Skeletal muscle satellite cell (primary cell): ENCODE measurements around the gene SCARB1.

Experiments
- H3K27me3 ChIP-seq: 2 replicates; pipeline ENCODE4 v1.7.0; 2013; ENCODE audit warnings: low read length; ENCODE audit not compliant: control insufficient read depth, insufficient read depth
- H3K36me3 ChIP-seq: 2 replicates; pipeline ENCODE4 v1.7.0; 2013; ENCODE audit warnings: mild to moderate bottlenecking, control low read depth, low read length; ENCODE audit not compliant: insufficient read depth
- H3K4me1 ChIP-seq: 2 replicates; pipeline ENCODE4 v1.7.0; 2013; ENCODE audit warnings: low read length; ENCODE audit not compliant: control insufficient read depth, insufficient read depth
- H3K4me2 ChIP-seq: 2 replicates; pipeline ENCODE4 v1.7.0; 2013; ENCODE audit warnings: mild to moderate bottlenecking, low read length
- H3K4me3 ChIP-seq: 2 replicates; pipeline ENCODE4 v1.7.0; 2013; ENCODE audit warnings: low read length
- H3K9ac ChIP-seq: 2 replicates; pipeline ENCODE4 v1.7.0; 2013; ENCODE audit warnings: mild to moderate bottlenecking, low read depth, low read length, moderate library complexity
- H3K9me3 ChIP-seq: replicated peaks from 2 replicates; pipeline ENCODE4 v1.7.0; 2013; ENCODE audit warnings: mild to moderate bottlenecking, control low read depth, low read length

SCARB1 gene

DNA sequence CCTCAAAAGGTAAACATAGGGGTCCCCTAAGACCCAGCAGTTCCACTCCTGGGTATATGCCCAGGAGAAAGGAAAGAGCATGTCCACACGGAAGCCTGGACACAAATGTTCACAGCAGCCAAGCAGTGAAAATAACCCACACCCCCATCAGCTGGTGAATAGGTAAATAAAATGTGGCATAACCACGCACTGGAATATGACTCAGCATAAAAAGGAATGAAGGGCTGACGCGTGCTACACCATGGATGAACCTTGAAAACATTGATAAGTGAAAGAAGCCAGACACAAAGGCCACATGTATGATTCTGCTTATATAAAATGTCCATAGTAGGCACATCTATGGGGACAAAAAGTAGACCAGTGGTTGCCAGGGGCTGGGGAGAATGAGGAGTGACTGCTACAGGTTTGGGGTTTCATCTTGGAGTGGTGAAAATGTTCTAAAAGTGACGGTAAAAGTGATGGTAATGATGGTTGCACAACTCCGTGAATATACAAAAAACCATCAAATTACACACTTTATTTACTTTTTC lies 3.8 kb upstream of the SCARB1 start:
- Histone ChIP-seq H3K27me3 (peaks cover 7% of the 10 kb centered on the region), H3K9me3 (no peaks in the 10 kb centered on the region), H3K36me3 (no peaks in the 10 kb centered on the region), H3K4me1 (peaks cover 19% of the 10 kb centered on the region), H3K4me3 (no peak overlapping the region), H3K4me2 (no peak overlapping the region), H3K9ac (no peak overlapping the region)

DNA sequence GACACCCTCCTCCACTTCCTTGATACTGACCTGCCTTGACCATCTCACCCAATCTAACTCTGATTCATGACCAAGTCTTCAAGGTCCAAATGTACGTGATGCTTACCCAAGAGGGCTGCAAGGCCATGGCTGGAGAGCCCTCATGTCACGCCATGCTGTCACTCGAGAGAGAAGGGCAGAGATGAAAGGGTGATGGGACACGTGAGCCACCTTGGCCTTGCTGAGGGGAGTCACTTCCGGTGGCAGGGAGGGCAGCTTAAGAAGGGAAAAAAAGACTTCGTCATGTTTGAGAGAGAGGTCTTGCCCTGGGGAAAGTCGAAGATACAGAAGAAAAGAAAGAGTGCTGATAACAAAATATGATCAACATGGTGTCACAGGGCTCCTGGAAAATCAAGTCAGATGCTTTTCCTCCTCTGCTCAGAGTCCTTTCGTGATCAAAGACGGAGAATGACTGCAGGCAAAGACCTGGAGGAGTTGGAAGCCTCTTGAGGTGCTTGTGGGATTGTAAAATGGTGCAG lies 3.3 kb upstream of the SCARB1 start:
- Histone ChIP-seq H3K4me1 (peaks cover 19% of the 10 kb centered on the region), H3K36me3 (no peaks in the 10 kb centered on the region), H3K9me3 (no peaks in the 10 kb centered on the region), H3K9ac (no peak overlapping the region), H3K27me3 (peaks cover 6% of the 10 kb centered on the region), H3K4me3 (no peak overlapping the region), H3K4me2 (no peak overlapping the region)

DNA sequence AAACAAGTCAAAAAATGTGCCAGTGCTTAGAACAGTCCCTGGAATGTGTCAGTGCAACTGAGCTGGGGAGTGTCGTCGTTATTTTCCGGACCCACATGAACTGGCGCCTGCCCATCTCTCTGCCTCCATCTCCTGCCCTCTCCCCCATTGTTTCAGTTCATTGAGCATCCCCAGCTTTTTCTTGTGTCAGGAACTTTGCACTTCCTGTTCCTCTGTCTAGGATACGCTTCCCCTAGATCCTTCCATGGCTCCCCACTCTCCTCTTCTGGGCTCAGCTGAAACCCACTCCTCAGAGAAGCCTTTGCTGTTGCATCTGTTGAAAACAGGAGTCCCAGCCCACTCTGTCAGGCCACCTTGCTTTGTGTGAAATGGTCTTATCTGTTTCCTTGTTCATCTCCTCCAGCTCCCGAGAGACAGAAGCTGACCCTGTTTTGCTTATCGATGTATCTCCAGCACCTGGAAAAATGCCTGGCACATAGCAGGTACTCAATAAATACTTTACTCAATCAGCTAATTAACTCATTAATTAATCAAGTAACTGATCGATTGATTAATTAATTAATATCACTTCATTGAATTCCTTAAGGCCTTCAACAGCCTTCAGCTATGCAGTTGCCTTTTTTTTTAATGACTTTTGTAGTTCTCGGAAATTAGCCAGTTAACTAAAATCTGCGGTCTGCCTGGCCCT lies 2.7 kb upstream of the SCARB1 start:
- H3K4me2 ChIP-seq: no peak overlapping the region
- H3K27me3 ChIP-seq: peaks cover 3% of the 10 kb centered on the region
- no peaks in the 10 kb centered on the region for H3K36me3 ChIP-seq
- H3K4me3 ChIP-seq: no peak overlapping the region
- H3K9ac ChIP-seq: no peak overlapping the region
- peaks cover 24% of the 10 kb centered on the region for H3K4me1 ChIP-seq
- no peaks in the 10 kb centered on the region for H3K9me3 ChIP-seq

DNA sequence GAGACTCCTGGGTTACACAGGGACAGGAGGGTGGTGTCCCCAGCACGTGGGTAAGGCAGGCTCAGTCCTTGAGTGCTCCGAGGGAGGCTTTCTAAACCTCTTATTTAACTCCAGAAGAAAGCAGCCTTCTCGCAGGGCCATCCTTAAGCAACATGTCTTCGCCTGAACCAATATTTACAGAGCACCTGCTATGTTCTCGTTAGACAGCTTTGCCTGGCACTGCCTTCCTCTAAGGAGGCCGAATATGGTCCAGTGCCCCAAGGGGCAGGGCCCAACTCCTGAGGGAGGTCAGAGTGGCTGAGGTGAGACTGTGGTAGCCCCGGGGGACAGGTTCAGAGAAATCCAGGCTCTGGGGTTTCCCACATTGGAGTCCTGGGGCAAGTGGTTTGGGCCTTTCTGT lies 2.1 kb upstream of the SCARB1 start:
- H3K9ac ChIP-seq: no peak overlapping the region
- H3K27me3 ChIP-seq: no peaks in the 10 kb centered on the region
- H3K4me2 ChIP-seq: no peak overlapping the region
- no peak overlapping the region for H3K4me3 ChIP-seq
- peaks cover 24% of the 10 kb centered on the region for H3K4me1 ChIP-seq
- H3K9me3 ChIP-seq: no peaks in the 10 kb centered on the region
- no peaks in the 10 kb centered on the region for H3K36me3 ChIP-seq

DNA sequence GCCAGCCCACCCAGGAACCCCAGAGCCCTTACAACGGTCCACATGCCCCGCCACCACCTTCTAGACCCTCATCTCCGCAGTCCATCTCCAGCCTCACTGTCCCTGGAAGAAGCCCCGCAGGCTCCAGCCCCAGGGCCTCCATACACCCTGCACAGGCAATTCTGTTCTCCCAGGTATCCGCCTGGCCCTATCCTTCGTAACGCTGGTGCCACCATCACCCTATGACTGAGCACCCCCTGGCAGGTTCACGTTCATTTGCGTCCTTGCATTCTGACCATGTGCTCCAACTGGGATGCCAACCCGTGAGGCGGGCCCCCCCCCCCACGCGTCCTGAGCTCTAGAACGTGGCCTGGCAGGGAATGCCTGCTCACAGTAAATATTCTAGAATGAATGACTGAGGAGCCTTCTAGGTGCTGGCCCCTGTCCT lies 675 bp upstream of the SCARB1 start:
- H3K36me3 ChIP-seq: no peaks in the 10 kb centered on the region
- peak overlapping the region; percentile 63 for H3K4me3 ChIP-seq
- peak overlapping the region; percentile 64 for H3K9ac ChIP-seq
- H3K4me1 ChIP-seq: peaks cover 24% of the 10 kb centered on the region
- H3K27me3 ChIP-seq: no peaks in the 10 kb centered on the region
- H3K9me3 ChIP-seq: no peaks in the 10 kb centered on the region
- peak overlapping the region; percentile 73 for H3K4me2 ChIP-seq

DNA sequence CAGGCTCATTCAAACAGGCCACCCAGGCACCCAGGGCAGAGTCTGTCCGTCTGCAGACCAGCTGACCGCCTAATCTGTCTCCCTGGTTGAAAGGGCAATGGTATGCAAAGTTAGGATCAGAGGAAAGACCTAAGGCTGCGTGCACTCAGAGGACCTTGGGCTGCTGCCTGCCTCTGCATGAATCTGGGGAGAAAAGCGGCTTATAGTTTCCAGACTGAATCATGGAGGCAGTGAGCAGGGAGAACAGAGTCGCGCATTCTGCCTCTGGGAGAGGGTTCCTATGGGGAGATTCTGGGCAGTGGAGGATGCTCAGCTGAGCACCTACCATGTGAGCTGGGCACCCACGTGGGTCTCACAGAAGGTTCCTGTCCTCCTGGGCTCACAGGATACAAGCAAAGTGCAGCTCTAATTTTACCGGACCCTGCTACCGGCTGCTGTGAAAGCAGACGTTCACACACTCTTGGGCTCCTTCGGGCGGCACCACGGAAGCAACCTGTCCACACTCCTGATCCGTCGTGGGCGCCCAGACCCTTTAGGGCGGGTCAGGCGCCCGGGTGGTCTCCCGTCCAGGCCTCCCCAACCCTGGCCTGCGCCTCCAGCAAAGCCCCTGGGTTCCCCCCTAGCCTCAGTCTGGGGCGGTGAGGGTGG lies 772 bp downstream of the SCARB1 start:
- Histone ChIP-seq H3K9ac (peak overlapping the region; percentile 74), H3K4me1 (peaks cover 24% of the 10 kb centered on the region), H3K4me3 (peak overlapping the region; percentile 80), H3K27me3 (no peaks in the 10 kb centered on the region), H3K4me2 (peak overlapping the region; percentile 95), H3K9me3 (no peaks in the 10 kb centered on the region), H3K36me3 (no peaks in the 10 kb centered on the region)

DNA sequence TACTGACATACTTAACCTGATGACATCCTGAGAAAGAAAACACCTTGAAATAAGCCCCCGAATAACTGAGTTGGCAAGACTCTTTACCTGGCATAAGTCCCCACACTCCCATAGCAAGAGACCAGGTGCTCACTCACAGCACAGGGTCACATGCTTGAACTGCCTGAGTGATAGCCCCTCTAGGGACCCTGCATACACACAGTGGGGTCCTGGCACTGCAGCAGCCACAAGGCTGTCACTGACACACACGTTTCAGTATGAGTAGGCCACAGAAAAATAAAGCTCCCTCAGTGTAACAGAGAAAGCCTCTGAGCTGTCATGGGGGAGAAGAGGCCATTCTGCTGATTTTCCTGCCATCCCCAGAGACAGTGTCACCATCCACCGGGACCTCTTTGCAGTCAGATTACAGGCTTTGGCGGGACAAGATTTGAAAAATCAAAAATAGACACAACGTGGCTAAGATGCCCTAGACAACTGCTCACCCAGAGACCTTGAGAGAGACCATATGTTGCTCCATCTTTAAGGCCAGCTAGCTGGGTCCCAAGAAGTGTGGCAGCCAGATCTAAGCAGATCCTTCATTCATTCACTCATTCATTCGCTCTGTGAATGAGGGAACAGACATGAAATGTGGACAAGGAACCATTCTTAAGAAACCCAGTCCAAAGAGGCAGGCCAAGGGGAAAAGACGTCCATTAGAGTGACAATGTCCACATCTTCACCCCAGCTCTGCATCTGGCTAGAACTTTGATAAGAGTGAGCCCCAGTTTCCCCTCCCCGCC lies 1.6 kb downstream of the SCARB1 start:
- no peak overlapping the region for H3K4me3 ChIP-seq
- H3K9ac ChIP-seq: no peak overlapping the region
- H3K36me3 ChIP-seq: no peaks in the 10 kb centered on the region
- H3K4me1 ChIP-seq: peaks cover 18% of the 10 kb centered on the region
- H3K4me2 ChIP-seq: no peak overlapping the region
- no peaks in the 10 kb centered on the region for H3K27me3 ChIP-seq
- H3K9me3 ChIP-seq: no peaks in the 10 kb centered on the region

DNA sequence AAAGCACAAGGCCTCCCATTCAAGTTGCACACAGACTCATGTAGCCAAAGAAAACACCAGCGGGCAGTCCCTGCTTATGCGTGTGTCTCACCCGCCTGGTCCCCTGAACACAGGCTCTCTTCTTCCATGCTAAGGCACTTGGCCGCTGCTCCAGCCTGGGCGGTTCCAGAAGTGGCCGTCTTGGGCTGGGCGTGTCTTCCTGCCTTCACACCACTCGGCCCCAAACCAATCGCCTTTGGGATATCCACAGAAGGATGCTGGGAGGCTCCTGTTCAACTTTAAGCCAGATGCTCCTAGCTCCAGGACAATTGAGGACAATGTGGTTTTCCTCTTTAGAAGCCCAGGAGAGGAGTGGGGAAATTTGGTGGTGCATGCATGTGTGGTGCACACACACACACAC lies 2.2 kb downstream of the SCARB1 start:
- H3K9me3 ChIP-seq: no peaks in the 10 kb centered on the region
- H3K36me3 ChIP-seq: no peaks in the 10 kb centered on the region
- H3K27me3 ChIP-seq: no peaks in the 10 kb centered on the region
- no peak overlapping the region for H3K4me2 ChIP-seq
- H3K4me1 ChIP-seq: peaks cover 17% of the 10 kb centered on the region
- H3K4me3 ChIP-seq: no peak overlapping the region
- no peak overlapping the region for H3K9ac ChIP-seq

DNA sequence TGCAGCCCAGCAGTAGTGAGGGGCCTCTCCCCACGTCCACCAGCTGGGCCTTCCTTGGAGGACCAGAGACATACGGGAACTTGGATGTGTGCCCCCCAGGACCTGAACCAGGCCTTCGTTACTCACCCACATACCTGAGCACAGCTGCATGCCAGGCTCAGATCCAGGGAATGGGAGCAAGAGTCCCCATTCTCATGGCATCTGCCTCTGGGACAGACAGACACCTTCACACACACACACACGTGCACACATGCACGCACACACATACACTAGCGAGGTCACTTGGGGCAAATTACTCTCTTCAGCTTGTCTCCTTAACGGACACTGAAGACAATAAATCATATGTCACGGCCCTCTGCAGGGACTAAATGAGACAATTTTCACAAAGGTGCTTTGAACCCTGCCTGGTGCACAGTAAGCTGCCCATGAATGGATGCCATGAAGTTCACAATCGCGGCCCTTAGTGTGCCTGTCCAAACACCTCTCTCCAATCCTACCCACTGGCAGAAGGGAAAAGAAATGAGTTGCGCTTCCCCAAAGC lies 5.7 kb downstream of the SCARB1 start:
- H3K27me3 ChIP-seq: no peaks in the 10 kb centered on the region
- H3K4me3 ChIP-seq: no peak overlapping the region
- no peak overlapping the region for H3K9ac ChIP-seq
- H3K4me1 ChIP-seq: peaks cover 7% of the 10 kb centered on the region
- H3K9me3 ChIP-seq: no peaks in the 10 kb centered on the region
- no peak overlapping the region for H3K4me2 ChIP-seq
- no peaks in the 10 kb centered on the region for H3K36me3 ChIP-seq

DNA sequence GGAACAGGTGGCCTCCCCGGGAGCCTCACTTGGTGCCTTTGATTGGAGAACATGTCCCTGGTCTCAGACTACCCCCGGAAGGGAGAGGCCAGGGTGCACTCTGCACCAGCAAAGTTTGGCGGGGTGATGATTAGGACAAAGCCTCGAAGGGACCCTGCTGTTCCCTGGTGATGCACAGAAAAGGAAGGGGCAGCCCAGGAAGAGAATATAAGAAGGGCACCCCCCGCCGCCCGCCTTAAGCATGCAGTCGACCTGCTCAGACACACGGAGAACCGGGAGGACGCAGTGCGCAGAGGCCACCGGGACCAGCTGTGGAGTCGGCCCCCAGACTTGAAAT lies 6.9 kb downstream of the SCARB1 start:
- Histone ChIP-seq H3K27me3 (no peaks in the 10 kb centered on the region), H3K4me2 (no peak overlapping the region), H3K9me3 (no peaks in the 10 kb centered on the region), H3K4me1 (peaks cover 5% of the 10 kb centered on the region), H3K9ac (no peak overlapping the region), H3K4me3 (no peak overlapping the region), H3K36me3 (no peaks in the 10 kb centered on the region)

DNA sequence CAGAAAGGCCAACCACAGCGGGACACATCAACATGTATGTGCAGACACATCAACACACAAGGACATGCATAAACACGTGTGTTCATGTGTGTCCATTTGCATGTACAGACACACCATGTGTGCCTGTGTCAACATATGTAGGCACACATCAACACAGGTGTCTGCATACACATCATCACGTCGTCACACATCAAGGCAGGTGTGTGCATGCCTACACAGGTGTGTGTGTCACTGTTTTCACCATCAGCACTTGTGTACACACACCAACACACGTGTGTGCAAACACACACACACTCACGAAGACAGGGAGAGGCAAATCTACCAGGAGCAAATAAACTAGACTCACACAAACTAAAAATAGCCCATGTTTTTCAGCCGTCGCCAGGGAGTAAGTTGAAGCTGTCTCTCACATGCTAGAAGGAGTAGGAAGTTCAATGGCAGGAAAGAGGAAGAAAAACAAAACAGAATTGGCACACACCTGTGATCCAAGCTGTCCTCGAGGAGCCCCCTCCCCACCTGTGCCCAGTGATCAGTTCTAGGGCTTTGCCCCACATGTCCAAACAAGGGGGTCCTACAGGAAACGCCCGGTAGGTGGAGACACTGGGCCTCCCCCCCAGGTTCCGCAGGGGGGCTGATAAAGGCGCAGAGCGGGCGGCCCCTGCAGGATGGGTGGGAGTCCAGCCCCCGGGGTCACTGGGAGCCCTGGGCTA lies 7.4 kb downstream of the SCARB1 start:
- no peak overlapping the region for H3K9ac ChIP-seq
- no peaks in the 10 kb centered on the region for H3K36me3 ChIP-seq

More for the DNA sequence above, 7.4 kb downstream of the SCARB1 start:
- H3K4me2 ChIP-seq: no peak overlapping the region
- no peak overlapping the region for H3K4me3 ChIP-seq
- H3K4me1 ChIP-seq: no peaks in the 10 kb centered on the region
- no peaks in the 10 kb centered on the region for H3K27me3 ChIP-seq
- H3K9me3 ChIP-seq: no peaks in the 10 kb centered on the region
